GM06990 (cell line): ENCODE results near the gene PKD1L1.

Experiments used
- DNase-seq: peaks from one replicate; pipeline ENCODE4 v3.0.0-alpha.2; 2011; ENCODE audit not compliant: insufficient read length; ENCODE audit errors: extremely low read depth
- H3K27me3 ChIP-seq: replicated peaks from 2 replicates; pipeline ENCODE4 v1.6.0; 2011; ENCODE audit warnings: low read length; ENCODE audit not compliant: control insufficient read depth, insufficient read depth
- H3K36me3 ChIP-seq: 2 replicates; pipeline ENCODE4 v1.5.1; 2011; ENCODE audit warnings: low read length; ENCODE audit not compliant: control insufficient read depth, insufficient read depth
- H3K4me3 ChIP-seq: replicated peaks from 2 replicates; pipeline ENCODE4 v1.5.1; 2011; ENCODE audit warnings: low read depth, mild to moderate bottlenecking, control low read depth, low read length
- CTCF ChIP-seq: IDR thresholded peaks from 2 replicates; pipeline ENCODE4 v1.5.1; 2011; ENCODE audit warnings: low read length, control low read depth, mild to moderate bottlenecking, inconsistent platforms; ENCODE audit not compliant: insufficient read depth, poor library complexity, severe bottlenecking

PKD1L1 gene

GRCh38 chr7:47808321-47808720, 139.9 kb downstream of the PKD1L1 start:
- no peaks in the 10 kb centered on the region; the same call in 1 of the 2 replicates for H3K27me3 ChIP-seq
- no peak for DNase-seq
- no peak for TF ChIP-seq CTCF
- H3K4me3 ChIP-seq, result no peak overlapping the region
- no peaks in the 10 kb centered on the region for H3K36me3 ChIP-seq

GRCh38 chr7:47807756-47808155, 140.5 kb downstream of the PKD1L1 start:
- no peak for DNase-seq
- Histone ChIP-seq H3K27me3 (no peaks in the 10 kb centered on the region; the same call in 1 of the 2 replicates), H3K36me3 (no peaks in the 10 kb centered on the region), H3K4me3 (no peak overlapping the region)
- TF ChIP-seq CTCF, result peak; percentile 44

- TF ChIP-seq CTCF, result no peak
- DNase-seq, result no peak
- Histone ChIP-seq H3K4me3 (no peak overlapping the region), H3K27me3 (no peaks in the 10 kb centered on the region; the same call in 1 of the 2 replicates), H3K36me3 (no peaks in the 10 kb centered on the region)
Observed at GRCh38 chr7:47807126-47807525, 141.1 kb downstream of the PKD1L1 start.

- Histone ChIP-seq H3K27me3 (no peaks in the 10 kb centered on the region; the same call in 1 of the 2 replicates), H3K36me3 (no peaks in the 10 kb centered on the region), H3K4me3 (no peak overlapping the region)
- no peak for TF ChIP-seq CTCF
- no peak for DNase-seq
Observed at GRCh38 chr7:47806701-47807103, 141.6 kb downstream of the PKD1L1 start.

GRCh38 chr7:47804767-47805545, 143.3 kb downstream of the PKD1L1 start:
- H3K4me3 ChIP-seq, result no peak overlapping the region
- no peak for DNase-seq
- no peaks in the 10 kb centered on the region for H3K36me3 ChIP-seq
- no peaks in the 10 kb centered on the region; the same call in 1 of the 2 replicates for H3K27me3 ChIP-seq
- TF ChIP-seq CTCF, result no peak

- H3K27me3 ChIP-seq, result no peaks in the 10 kb centered on the region; the same call in 1 of the 2 replicates
- no peak for TF ChIP-seq CTCF
- H3K4me3 ChIP-seq, result no peak overlapping the region
- H3K36me3 ChIP-seq, result no peaks in the 10 kb centered on the region
- no peak for DNase-seq
Observed at GRCh38 chr7:47803846-47804245, 144.4 kb downstream of the PKD1L1 start.
